Left hindlimb (tissue), 1 donor: ENCODE results near the gene NCOA1.
"Not testable (repeated sequence)": the region's sequence is repeated elsewhere in the genome, so short reads cannot be mapped to it uniquely, and the experiment has no call there.

Experiments used
- DNase-seq: peaks from one replicate; pipeline ENCODE4 v3.0.0-alpha.2; 2018

The NCOA1 gene

GRCh38 chr2:24586955-24587354 is 95.9 kb downstream of the NCOA1 start:
- no peak for DNase-seq

- DNase-seq: no peak
These were observed 97.2 kb downstream of the NCOA1 start for GRCh38 chr2:24588294-24588693.

DNA sequence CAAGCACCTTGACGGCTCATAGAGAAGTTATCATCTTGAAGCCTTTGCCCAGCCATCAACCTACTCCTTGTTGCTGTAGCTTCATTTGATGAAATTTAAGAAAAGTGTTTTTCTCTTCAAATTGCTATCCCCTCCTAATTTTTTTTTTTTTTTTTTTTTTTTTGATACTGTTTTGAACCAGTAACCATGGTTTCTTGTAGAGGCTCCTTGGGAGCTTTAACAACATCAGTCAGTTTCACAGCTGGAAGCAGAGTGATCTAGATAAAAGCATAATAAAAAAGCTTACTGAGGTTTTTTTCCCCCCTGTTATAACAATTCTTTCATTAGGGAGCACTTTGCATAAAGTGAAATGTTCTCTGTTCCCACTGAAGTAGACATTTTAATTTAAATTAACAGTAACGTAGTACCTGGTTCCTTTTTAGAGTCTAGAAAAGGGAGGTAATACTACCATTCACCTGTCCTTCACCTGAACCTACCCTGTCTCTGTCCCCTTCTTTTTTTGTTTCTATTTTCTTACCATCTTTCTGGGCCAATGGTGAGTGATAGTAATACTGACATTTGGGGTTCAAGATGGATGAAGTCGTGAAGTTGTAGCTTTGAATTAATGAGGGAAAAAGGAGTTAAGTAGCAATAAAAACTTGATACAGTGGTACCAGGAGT is 101.5 kb downstream of the NCOA1 start:
- no peak for DNase-seq

- no peak for DNase-seq
These were observed 103.2 kb downstream of the NCOA1 start for GRCh38 chr2:24594283-24594682.

DNA sequence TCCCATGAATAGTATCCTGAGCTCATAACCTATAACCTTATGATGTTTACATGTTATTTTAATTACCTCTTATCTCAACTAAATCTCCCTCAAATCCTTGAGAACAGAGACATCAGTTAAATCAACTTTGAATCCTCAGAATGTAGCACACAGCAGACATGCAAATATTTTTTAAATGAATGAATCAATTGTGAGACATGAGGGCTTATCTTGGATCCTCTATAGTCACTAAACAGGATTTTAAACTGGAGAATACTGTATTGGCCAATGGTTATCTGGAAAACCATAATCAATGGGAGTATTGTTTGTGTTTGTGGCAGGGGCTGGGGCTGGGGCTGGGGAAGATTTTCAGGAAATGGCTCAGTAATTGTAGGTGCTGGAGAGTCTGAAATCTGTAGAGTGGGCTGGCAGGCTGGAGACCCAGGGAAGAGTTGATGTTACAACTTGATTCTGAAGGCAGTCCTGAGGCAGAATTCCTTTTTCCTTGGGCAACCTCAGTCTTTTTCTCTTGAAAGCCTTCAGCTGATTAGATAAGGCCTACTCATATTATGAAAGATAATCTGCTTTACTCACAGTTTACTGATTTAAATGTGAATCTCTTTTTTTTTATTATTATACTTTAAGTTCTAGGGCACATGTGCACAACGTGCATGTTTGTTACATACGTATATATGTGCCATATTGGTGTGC is 106.3 kb downstream of the NCOA1 start:
- no peak for DNase-seq

DNA sequence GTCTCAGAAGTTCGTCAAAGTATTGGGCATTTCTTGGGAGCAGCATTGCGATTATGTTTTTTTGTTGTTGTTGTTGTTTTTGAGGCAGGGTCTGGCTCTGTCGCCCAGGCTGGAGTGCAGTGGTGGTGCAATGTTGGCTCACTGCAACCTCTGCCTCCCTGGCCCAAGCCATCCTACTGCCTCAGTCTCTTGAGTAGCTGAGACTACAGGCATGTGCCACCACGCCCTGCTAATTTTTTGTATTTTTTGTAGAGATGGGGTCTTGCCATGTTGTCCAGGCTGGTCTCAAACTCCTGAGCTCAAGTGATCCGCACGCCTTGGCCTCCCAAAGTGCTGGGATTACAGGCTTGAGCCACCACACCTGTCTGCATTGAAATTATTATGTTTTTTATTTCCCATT is 109.1 kb downstream of the NCOA1 start:
- DNase-seq: not testable (repeated sequence)

DNA sequence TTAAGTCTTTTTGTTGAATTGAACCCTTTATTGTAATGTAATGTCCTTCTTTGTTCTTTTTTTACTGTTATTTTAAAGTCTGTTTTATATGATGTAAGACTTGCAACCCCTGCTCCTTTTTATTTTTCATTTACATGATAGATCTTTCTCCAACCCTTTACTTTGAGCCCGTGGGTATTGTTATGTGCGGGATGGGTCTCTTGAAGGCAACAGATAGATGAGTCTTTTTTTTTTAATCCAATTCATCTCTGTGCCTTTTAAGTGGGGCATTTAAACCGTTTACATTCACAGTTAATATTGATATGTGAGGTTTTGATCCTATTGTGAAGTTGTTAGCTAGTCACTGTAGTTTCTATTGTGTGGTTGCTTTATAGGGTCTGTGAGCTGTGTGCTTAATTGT is 120.6 kb downstream of the NCOA1 start:
- no peak for DNase-seq

- no peak for DNase-seq
These were observed 122.2 kb downstream of the NCOA1 start for GRCh38 chr2:24613154-24613814.

GRCh38 chr2:24616616-24617015 is 125.6 kb downstream of the NCOA1 start:
- DNase-seq: no peak

- no peak for DNase-seq
These were observed 126.4 kb downstream of the NCOA1 start for GRCh38 chr2:24617424-24617823.

DNA sequence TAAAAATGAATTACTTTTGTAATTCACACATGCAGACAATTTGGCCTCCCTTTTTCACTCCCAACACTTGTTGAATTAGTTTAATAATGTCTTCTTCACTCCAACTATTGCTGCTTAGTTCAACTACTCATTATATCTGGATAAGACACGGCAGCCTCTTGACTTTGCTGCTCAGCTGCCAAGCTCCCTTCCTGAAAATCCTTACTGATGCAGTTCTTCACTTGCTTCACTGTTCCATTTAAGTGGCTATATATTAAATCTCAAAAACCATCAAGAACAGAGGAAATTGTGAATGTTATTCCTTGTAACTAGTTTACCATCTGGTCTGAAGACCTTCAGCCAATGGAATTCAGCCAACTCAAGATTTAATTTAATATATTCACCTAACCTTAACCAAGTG is 127.1 kb downstream of the NCOA1 start:
- no peak for DNase-seq

DNA sequence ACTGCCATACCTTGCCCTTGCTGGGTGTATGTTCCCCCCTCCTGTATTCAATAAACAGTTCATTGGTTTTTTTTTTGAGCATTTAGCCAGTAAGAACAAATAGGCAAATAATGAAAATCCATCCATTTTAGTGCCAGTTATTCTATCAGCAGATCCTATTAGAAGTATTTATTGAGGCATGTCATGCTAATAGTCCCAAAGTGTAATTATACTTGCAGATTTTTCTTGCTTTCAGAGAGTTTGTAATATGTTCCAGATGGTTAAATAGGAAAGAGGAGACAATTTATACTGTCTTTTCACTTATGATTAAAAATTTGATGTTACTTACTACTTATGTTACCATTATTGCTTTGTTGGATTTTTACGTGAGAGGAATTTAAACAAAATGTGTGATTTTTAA is 127.6 kb downstream of the NCOA1 start:
- no peak for DNase-seq

DNA sequence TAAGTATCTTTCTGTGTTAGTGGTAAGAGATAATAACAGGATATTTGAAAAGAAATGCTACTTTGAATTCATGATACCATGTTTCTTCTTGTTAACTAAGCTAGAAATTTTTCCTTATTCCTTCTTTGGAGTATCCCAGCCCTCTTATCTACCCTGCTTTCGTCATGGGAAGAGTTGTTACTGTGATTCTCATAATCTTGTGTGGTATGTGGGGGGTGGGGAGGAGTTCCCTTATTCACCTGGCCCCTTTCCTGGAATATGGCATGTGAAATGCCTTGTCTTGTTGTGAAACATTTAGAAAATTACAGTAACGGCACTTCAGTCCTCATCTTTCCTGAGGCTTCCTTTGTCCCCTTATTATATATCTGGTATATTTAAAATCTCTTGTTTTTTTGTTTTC is 129.9 kb downstream of the NCOA1 start:
- no peak for DNase-seq

- DNase-seq: no peak
These were observed 130.9 kb downstream of the NCOA1 start for GRCh38 chr2:24621779-24622538.

DNA sequence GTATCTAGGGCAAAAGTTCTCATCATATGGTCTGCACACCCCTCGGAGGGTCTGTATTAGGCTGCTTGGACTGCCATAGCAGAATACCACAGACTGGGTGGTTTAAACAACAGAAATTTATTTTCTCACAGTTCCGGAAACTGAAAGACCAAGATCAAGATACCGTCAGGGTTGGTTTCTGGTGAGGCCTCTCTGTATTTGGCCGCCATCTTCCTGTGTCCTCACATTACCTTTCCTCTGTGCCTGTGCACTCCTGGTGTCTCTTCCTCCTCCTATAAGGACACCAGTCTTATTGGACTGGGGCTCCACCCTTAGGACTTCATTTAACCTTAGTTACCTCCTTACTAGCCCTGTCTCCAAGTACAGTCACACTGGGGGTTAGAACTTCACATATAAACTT is 132.5 kb downstream of the NCOA1 start:
- no peak for DNase-seq

DNA sequence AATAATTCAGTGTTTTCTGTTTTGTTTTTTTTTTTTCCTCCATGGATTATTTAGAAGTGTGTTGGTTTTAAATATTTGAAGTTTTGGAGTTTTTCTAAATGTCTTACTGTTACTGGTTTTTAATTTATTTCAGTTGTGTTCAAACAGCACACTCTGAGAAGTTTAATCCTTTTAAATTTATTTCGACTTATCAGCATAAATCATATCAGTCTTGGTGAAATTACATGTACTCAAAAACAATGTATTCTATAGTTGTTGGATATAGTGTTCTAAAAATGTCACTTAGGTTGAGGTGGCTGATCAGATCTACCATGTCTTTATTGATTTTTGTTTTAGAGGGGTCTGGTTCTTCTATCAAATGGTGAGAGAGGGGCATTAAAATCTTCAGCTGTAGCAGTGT is 134.7 kb downstream of the NCOA1 start:
- no peak for DNase-seq

DNA sequence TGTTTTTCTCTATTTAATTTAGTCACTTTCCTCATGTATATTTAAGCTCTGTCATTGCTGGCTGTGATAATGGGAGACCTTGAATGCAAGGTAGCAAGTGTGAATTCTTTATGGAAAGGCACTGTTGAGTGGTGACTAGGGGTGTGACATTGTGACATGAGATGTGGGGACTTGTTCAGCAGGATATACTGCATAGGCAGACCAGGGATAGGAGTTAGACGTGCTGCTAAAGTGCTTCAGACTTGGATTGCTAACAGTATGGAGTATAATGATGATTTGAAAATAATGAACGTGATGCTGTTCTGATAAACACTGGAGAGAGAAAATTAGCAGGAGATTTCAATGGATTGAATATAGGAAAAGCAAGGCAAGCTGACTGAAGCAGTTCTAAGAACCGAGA is 135.1 kb downstream of the NCOA1 start:
- DNase-seq: no peak

DNA sequence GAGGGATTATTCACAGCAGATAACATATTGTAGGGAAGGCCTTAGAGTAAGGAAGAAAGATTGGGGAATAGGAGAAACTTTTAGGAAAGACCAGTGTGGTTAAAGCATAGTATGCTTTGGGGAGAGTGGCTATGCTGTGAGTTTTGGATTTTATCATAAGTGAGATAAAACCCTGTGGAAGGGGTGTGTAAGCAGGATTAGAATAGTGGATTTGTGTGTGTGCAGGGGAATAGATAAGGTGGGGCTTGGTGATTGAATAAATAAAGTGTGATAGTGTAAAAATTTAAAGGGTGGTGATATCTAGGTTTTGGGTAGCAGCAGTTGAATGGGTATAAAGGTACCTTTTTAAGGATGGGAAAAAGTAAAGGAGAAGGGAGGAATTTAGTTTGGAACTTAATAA is 137.7 kb downstream of the NCOA1 start:
- no peak for DNase-seq

GRCh38 chr2:24632172-24632571 is 141.1 kb downstream of the NCOA1 start:
- no peak for DNase-seq

- no peak for DNase-seq
These were observed 144.1 kb downstream of the NCOA1 start for GRCh38 chr2:24635181-24635580.

DNA sequence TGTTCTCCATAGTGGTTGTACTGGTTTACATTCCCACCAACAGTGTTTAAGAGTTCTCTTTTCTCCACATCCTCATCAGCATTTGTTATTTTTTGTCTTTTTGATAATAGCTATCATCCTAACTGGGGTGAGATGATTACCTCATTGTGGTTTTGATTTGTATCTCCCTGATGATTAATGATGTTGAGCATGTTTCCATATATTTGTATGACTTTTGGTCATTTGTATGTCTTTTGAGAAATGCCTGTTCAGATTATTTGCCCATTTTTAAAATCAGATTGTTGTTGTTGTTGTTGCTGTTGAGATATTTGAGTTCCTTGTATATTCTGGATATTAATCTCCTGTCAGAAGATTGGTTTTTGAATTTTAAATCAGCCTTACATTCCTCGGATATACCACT is 147.5 kb downstream of the NCOA1 start:
- DNase-seq: no peak

DNA sequence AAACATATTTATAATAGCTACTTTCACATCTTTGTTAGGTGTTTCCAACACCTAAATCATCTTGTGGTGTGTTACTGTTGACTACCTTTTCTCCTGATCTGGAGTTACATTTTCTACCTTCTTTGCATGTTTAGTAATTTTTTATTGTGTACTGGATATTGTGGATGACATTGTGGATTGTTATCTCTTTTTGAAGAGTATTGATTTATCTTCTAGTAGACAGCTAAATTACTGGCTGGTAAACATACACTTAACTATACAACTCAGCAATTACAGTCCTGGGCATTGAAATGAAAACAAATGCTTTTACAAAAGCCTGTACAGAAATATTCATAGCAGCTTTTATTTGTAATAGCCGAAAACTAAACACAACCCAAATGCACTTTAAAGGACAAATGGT is 151.3 kb downstream of the NCOA1 start:
- no peak for DNase-seq

- DNase-seq: no peak
These were observed 152.0 kb downstream of the NCOA1 start for GRCh38 chr2:24643051-24643450.

DNA sequence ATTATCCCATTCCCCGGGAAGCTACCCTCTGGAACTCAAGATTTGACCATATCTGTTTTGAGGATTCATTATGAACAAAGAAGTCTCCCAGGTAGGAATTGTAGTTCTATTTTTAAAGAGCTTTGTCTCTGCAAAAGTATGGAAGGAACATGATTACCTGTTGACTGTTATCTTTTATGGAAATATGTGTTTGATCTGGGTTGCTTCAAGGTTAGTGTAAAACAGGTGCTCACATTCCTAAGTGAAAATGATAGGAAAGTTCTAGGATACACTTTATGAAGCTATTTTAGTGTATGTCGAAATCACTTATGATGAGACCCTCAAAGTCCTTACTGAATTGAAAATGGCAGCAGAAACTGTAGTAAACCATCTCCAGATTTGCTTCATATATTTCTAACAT is 153.0 kb downstream of the NCOA1 start:
- no peak for DNase-seq
